Natural killer cell (primary cell): ENCODE results near the gene CGAS. TPM values are rescaled to one million over a fixed set of nuclear protein-coding genes. Genes with fewer than 3 reads are reported as not detected.
"Not testable (repeated sequence)": the region's sequence is repeated elsewhere in the genome, so short reads cannot be mapped to it uniquely, and the experiment has no call there.

Experiments used
- ATAC-seq, 3 donors: fragments of 150-1000 bp in 2 of 3; fragments of 200-7000 bp in 1 of 3; cut with Tn5 transposase; 1 replicate in 1 of 3; 2 replicates in 2 of 3; pipeline ENCODE4 v1.10.0; 2021; ENCODE audit warnings: mild to moderate bottlenecking in 2 of 3, moderate library complexity in 2 of 3
- DNase-seq, 2 donors: peaks; one replicate each; pipeline versions ENCODE4 v3.0.0 to v3.0.0-alpha.2; 2013 to 2021; ENCODE audit warnings: mixed read lengths in 1 of 2
- H3K27ac ChIP-seq: one replicate; pipeline ENCODE4 v1.5.1; 2013; ENCODE audit warnings: mild to moderate bottlenecking, low read length
- H3K27me3 ChIP-seq: one replicate; pipeline ENCODE4 v1.6.1; 2013; ENCODE audit warnings: low read length; ENCODE audit not compliant: control insufficient read depth, insufficient read depth
- H3K36me3 ChIP-seq: one replicate; pipeline ENCODE4 v1.6.1; 2013; ENCODE audit warnings: low read length; ENCODE audit not compliant: control insufficient read depth, insufficient read depth
- H3K4me1 ChIP-seq: one replicate; pipeline ENCODE4 v1.6.1; 2013; ENCODE audit warnings: low read length; ENCODE audit not compliant: control insufficient read depth, insufficient read depth
- H3K4me3 ChIP-seq: one replicate; pipeline ENCODE4 v1.5.1; 2013; ENCODE audit warnings: low read length
- H3K9me3 ChIP-seq: one replicate; pipeline ENCODE4 v1.6.1; 2013; ENCODE audit warnings: low read length; ENCODE audit not compliant: control insufficient read depth, insufficient read depth
- H3K27ac Mint-ChIP-seq, 2 donors: one replicate each; pipeline ENCODE4 v1.8.0; 2022; ENCODE audit warnings: mild to moderate bottlenecking in 2 of 2, mixed read lengths in 2 of 2, moderate library complexity in 1 of 2
- H3K27me3 Mint-ChIP-seq, 2 donors: one replicate each; pipeline ENCODE4 v1.8.0; 2022; ENCODE audit warnings: low read depth in 2 of 2, mixed read lengths in 2 of 2
- H3K36me3 Mint-ChIP-seq: one replicate; pipeline ENCODE4 v1.8.0; 2022; ENCODE audit warnings: mixed read lengths
- H3K4me1 Mint-ChIP-seq, 2 donors: one replicate each; pipeline ENCODE4 v1.8.0; 2022; ENCODE audit warnings: mixed read lengths in 2 of 2
- H3K4me3 Mint-ChIP-seq: one replicate; pipeline ENCODE4 v1.8.0; 2022; ENCODE audit warnings: mild to moderate bottlenecking, moderate library complexity, mixed read lengths
- H3K9me3 Mint-ChIP-seq, 2 donors: one replicate each; pipeline ENCODE4 v1.8.0; 2022; ENCODE audit warnings: mixed read lengths in 2 of 2
- CTCF ChIP-seq: fragments of 200-600 bp; IDR thresholded peaks from one replicate; pipeline ENCODE4 v1.8.0; 2022; ENCODE audit warnings: antibody characterized with exemption
- WGBS: methylation state at CpG from one replicate; pipeline ENCODE4 v1.1.7; 2013; ENCODE audit warnings: missing lambda C conversion rate; ENCODE audit not compliant: insufficient coverage; 5-methylcytosine and 5-hydroxymethylcytosine counted together
- intact Hi-C: fragments of 100-400 bp; cut with micrococcal nuclease; formaldehyde crosslinking; loops from one replicate; pipeline ENCODE4 v1.14.2; 2022
- total RNA-seq, 4 donors: library from RNA; stranded (reverse); fragments of 120-200 nt in 1 of 4; gene quantifications; one replicate each; pipeline versions ENCODE4 v1.2.3 to v1.2.4, GENCODE V29; 2013 to 2022

Gene CGAS
- total RNA-seq, 3 donors from 2014 or later (not counting 1 experiment from before 2014, with no cell fraction given) = 15.5 to 17.8 (median 16.6) TPM

DNA sequence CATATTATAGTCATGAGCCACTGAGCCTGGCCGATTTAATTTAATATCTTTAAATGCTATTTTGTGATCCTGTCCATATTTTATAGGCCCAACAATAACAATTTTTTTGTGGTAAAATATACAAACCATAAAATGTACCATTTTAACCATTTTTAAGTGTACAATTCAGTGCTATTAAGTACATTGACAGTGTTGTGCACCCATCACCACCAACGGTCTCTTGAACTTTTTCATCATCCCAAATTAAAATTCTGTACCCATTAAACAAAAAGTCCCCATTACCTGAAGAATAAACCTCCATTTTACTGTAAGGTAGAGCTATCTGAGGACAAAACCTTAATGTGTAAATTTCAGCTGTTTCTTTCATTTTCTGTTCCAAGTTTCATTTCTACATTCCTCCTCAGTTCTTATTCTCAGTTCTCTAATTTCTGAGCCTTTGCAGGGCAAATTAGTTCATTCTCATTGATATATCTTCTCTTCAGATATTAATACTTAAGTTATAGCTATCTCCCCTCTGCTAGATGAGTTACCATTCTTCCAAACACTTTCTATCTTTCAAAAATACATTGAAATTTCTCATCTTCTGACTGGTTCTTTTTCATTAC lies 19.7 kb upstream of the CGAS start:
- Mint-ChIP-seq H3K9me3 (no peaks in the 10 kb centered on the region), H3K27ac (peak overlapping the region; percentile 78 to 84), H3K4me1 (peaks cover 8 to 16% of the 10 kb centered on the region in 2 donors), H3K36me3 (no peaks in the 10 kb centered on the region), H3K4me3 (peak overlapping the region; percentile 49), H3K27me3 (no peaks in the 10 kb centered on the region)
- ATAC-seq = no peak
- peak overlapping the region; percentile 54 for H3K27ac ChIP-seq
- no peak overlapping the region for H3K4me3 ChIP-seq
- no peak for TF ChIP-seq CTCF
- no peaks in the 10 kb centered on the region for H3K9me3 ChIP-seq
- H3K36me3 ChIP-seq = peaks cover 67% of the 10 kb centered on the region
- peaks cover 4% of the 10 kb centered on the region for H3K4me1 ChIP-seq
- intact Hi-C loops = no loop called here
- no peak for DNase-seq
- 61% methylated on average over 2 of the region's 2 CpGs for WGBS
- no peaks in the 10 kb centered on the region for H3K27me3 ChIP-seq

DNA sequence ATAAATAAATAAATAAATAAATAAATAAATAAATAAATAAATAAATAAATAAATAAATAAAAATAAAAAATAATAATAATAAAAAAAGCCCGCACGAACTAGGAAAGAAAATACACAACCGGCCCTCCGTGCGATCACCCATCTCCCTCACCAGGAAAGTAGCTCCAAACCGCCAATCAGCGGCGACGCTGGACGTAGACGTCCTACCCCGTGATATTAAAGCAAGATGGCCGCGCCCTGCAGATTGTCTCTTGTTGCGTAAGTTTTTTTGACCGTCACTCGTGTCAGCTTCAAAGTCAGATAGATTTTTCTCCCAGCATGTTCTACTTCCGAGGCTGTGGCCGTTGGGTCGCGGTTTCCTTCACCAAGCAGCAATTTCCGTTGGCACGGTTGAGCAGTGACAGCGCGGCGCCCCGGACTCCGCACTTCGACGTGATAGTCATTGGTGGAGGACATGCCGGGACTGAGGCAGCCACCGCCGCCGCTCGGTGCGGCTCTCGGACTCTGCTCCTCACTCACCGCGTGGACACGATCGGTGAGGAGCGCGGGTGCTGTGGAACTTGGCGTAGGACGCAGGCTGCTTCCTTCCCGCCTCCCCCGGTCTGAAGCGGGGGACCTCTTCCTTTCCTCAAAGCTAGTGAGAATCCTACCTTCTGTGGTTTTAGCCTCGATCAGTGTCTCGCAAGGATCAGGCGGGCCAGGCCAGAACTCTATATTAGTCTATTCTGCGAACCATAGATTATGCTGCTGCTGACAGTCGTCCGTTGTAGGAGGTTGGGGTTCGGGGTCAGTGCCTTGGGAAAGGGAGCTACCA lies 9.6 kb upstream of the CGAS start, which contains the start of gene MTO1:
TSS of gene MTO1 (plus strand) at position 201 of the 814 bp plus-strand sequence. CDS start at position 319, 118 bp downstream.
- no peaks in the 10 kb centered on the region for H3K9me3 Mint-ChIP-seq
- peak within 1 kb of the TSS; percentile 98 for H3K4me3 Mint-ChIP-seq
- Histone ChIP-seq H3K4me1 (peaks cover 21% of the 10 kb centered on the region), H3K27me3 (no peaks in the 10 kb centered on the region), H3K27ac (peak within 1 kb of the TSS; percentile 93), H3K4me3 (peak within 1 kb of the TSS; percentile 86), H3K36me3 (peaks cover 13% of the 10 kb centered on the region), H3K9me3 (no peaks in the 10 kb centered on the region)
- 0% methylated on average over 54 of the region's 55 CpGs for WGBS
- peak within 1 kb of the TSS; percentile 98 to 99 for H3K27ac Mint-ChIP-seq
- no peaks in the 10 kb centered on the region for H3K27me3 Mint-ChIP-seq
- TF ChIP-seq CTCF = no peak
- peaks cover 7% of the 10 kb centered on the region for H3K36me3 Mint-ChIP-seq
- peaks cover 25 to 26% of the 10 kb centered on the region in 2 donors for H3K4me1 Mint-ChIP-seq
- DNase-seq (peak; percentile 79 to 94), ATAC-seq (peak; percentile 91 to 96 (median 92))
- intact Hi-C loops = loop anchor here (1.0 to 5.0 kb wide), 3 partner anchors 39 to 126 kb away; partner anchors contain the start of gene EEF1A1

GRCh38 chr6:73460056-73460455 lies 8.0 kb upstream of the CGAS start:
- no peak overlapping the region for H3K27ac ChIP-seq
- H3K4me1 Mint-ChIP-seq = peaks cover 18% of the 10 kb centered on the region in 2 donors
- intact Hi-C loops = loop anchor here (5.0 kb wide), 1 partner anchor 127 kb away; no protein-coding TSS in a partner anchor

DNA sequence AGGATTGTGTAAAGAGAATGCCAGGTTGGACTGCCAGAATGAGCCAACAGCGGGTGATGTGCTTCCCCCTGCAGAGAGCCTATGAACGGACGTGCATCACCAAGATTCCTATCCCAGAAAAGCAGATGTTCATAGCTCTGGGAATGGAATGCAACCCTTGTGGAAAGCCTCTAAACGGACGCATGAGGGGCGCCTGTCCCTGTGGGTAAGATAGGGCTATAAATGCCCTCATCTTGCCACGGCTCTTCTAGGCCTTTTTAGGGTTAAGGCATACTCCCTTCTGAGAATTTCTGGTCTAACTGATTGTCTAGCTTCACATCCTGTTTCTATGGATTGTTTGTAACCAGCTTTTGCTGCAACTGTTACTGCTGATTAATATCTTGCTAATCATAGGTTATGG lies 7.4 kb upstream of the CGAS start:
- H3K27me3 Mint-ChIP-seq, H3K27me3 ChIP-seq, H3K27ac ChIP-seq, DNase-seq, H3K9me3 Mint-ChIP-seq, intact Hi-C loops, H3K4me3 ChIP-seq, H3K36me3 Mint-ChIP-seq, H3K36me3 ChIP-seq, H3K9me3 ChIP-seq, ATAC-seq: not testable (repeated sequence)
- WGBS = 78% methylated on average over 7 of the region's 7 CpGs
- peaks cover 21% of the 10 kb centered on the region for H3K4me1 ChIP-seq
- Mint-ChIP-seq H3K4me3 (peak overlapping the region; percentile 42), H3K4me1 (peaks cover 18% of the 10 kb centered on the region in 2 donors), H3K27ac (peak overlapping the region in 1 of 2 donors; percentile 98)

More at GRCh38 chr6:73460056-73460455, 8.0 kb upstream of the CGAS start:
- H3K4me3 ChIP-seq = no peak overlapping the region
- Mint-ChIP-seq H3K36me3 (no peaks in the 10 kb centered on the region), H3K27me3 (no peaks in the 10 kb centered on the region), H3K27ac (peak overlapping the region; percentile 11 to 98), H3K9me3 (no peaks in the 10 kb centered on the region), H3K4me3 (peak overlapping the region; percentile 59)
- ATAC-seq = no peak
- 89% methylated on average over 4 of the region's 5 CpGs for WGBS
- peaks cover 21% of the 10 kb centered on the region for H3K4me1 ChIP-seq
- H3K9me3 ChIP-seq = no peaks in the 10 kb centered on the region
- no peak for TF ChIP-seq CTCF
- no peak for DNase-seq
- H3K27me3 ChIP-seq = no peaks in the 10 kb centered on the region
- H3K36me3 ChIP-seq = peaks cover 3% of the 10 kb centered on the region
